Erythroblast (primary cell): ENCODE results near the gene ASCC2.

Experiments
- GATA1 ChIP-seq: IDR thresholded peaks from 2 replicates; pipeline ENCODE4 v1.6.1; 2011; ENCODE audit warnings: low read depth, mild to moderate bottlenecking, control low read depth, low read length, moderate library complexity
- POLR2A ChIP-seq: IDR thresholded peaks from 2 replicates; pipeline ENCODE4 v1.6.1; 2011; ENCODE audit warnings: mild to moderate bottlenecking, low read length

GRCh38 chr22:29814003-29814402 is 24.1 kb downstream of the ASCC2 start:
- TF ChIP-seq GATA1: no peak
- no peak for TF ChIP-seq POLR2A
